ENCODE data around the gene SLC5A1.
A peak's percentile ranks its signal among the peaks of the same experiment; 100 is the strongest.

SLC5A1 gene

GRCh38 chr22:32042924-32043323 lies at the start of gene SLC5A1:
SLC5A1 (plus strand) TSS chr22:32043261; CDS start chr22:32043282, 21 bp downstream.
- peak; percentile 73 for DNase-seq

GRCh38 chr22:31995046-31995445 lies 48.0 kb upstream of the SLC5A1 start:
- no peak for DNase-seq

GRCh38 chr22:31995807-31996206 lies 47.3 kb upstream of the SLC5A1 start:
- DNase-seq, result no peak

- DNase-seq, result no peak
Measured at GRCh38 chr22:31998784-31999385, 44.2 kb upstream of the SLC5A1 start.

DNA sequence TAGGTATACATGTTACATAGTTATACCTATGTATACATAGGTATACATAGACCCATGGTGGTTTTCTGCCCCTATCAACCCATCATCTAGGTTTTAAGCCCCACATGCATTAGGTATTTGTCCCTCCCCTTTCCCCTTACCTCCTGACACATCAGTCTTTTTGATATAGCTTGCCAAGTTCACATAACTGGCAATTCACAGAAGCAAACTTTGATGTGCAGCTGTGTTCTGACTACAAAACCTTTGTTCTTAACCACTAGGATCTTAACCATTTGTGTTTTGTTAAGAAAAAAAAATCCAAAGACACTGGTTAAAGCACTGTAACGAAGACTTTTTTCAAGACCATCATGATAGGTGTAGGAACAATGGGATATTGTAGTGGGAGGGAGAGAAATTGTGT lies 42.9 kb upstream of the SLC5A1 start:
- DNase-seq, result no peak

DNA sequence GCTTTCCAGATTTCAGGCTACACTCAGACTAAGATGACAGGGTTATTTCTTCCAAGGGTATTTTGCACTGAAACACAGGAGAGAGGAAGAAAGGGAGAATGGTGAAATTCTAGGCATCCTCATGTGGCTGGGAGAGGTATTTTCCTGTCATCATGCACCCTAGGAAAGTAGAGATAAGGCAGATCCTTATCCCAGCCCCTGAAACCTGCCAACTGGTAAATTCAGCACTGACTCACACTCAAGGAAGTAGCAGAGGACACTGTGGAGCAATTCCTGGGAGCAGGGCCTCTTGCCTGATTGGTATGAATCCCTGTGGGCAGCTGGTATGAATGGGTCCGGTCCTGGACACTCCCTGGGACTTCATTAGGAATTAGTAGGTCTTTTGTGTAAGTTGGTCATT lies 37.6 kb upstream of the SLC5A1 start:
- no peak for DNase-seq

DNA sequence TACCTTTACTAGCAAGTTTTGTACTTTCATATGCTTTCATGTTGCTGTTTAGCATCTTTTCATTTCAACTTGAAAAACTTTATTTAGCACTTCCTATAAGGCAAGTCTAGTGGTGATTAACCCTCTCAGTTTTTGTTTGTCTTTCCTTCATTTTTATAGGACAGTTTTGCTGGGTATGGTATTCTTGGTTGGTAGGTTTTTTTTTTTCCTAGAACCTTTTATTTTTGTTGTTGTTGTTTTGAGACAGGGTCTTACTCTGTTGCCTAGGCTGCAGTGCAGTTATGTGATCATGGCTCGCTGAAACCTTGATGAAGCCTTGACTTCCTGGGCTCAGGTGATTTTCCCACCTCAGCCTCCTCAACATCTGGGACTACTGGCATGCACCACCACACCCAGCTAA lies 29.9 kb upstream of the SLC5A1 start:
- no peak for DNase-seq

DNA sequence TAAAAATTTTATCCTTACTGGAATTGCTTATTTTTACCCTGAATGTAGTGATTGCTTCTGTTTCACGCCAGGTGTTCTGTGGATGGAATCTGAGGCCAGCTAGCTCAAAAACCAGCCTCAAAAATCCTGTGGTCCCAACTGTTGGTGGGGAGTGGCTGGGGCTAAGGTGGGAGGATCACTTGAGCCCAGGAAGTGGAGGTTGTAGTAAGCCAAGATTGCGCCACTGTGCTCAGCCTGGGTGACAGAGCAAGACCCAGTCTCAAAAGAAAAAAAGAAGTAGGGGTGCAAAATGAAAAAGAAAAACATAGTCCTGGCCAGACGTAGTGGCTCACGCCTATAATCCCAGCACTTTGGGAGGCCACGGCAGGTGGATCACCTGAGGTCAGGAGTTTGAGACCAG lies 27.0 kb upstream of the SLC5A1 start:
- DNase-seq, result no peak

DNA sequence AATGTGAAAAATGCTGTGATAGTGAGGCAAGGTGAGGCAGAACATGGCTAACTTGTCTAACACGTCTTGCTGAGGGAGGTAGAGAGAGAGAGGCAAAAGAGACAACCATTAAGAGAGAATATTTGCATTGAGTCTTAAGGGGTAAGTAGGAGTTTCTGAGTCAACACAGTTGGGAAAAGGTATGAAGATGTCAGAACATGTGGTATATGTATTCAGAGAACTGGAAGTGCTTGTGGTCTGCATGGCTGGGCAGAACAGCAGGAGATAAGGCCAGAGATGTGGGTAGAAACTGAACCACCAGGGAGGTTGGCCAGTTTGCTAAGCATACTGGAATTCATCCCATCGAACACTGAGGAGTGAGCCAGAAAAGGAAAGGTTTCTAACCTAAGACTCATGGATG lies 25.0 kb upstream of the SLC5A1 start:
- DNase-seq, result no peak

- DNase-seq, result no peak
Measured at GRCh38 chr22:32020117-32020516, 22.9 kb upstream of the SLC5A1 start.

DNA sequence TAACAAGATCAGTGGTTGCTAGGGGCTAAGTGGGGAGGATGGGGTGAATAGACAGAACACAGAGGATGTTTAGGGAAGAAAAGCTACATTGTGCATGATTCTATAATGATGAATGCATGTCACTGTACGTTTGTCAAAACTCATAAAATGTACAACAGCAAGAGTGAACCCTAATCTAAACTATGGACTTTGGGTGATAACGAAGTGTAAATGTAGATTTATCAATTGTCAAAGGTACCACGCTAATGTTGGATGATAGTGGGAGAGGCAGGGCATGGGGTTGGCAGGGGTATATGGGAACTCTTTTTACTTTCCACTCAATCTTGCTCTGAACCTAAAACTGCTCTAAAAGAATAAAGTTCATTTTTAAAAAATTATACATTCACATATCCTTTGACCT lies 21.3 kb upstream of the SLC5A1 start:
- DNase-seq, result no peak

GRCh38 chr22:32023251-32023827 lies 19.7 kb upstream of the SLC5A1 start:
- no peak for DNase-seq

DNA sequence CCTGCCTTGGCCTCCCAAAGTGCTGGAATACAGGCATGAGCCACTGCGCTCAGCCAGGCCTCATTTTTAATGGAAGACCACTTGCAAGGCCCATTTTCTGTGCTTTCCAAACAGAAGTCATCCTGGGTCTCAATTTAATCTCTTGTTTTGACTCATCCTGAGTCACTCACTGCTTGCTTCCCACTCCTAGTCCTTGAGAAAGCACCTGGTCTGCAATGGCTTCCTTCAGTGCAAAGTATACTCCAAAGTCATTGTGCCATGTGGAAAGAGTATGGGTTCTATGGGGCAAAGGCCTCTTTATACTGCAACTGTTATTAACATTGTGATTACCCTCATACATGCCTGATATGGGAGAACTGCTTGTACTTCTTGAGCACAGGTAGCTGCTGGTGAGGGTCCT lies 18.3 kb upstream of the SLC5A1 start:
- DNase-seq, result no peak

DNA sequence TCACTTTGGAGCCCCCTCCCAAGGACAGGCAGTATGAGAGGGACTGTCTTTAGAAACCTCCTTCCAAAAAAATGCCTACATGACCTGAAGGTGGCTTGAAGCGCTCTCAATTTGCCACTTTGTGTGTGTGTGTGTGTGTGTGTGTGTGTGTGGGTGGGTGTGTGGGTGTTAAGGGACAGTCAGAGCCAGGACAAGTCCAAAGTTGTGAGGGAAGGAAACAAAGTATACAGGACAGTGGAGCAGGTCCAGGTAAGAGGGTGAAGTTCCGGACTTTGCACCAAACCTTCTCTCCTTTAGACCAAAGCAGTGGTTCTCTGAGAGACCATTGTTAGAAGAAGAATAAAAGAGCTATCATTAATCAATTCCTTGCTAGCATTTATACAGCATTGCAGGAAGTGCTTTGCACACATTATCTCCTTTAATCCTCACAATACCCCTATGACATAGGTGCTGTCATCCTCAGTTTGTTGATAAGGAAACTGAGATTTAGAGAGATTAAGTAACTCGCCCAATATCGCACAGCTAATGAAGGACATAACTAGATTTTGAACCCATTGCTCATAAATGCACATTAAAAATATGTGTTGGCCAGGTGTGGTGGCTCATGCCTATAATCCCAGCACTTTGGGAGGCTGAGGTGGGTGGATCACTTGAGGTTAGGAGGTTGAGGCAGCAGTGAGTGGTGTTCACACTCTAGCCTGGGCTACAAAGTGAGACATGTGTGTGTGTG lies 12.4 kb upstream of the SLC5A1 start:
- DNase-seq, result no peak

DNA sequence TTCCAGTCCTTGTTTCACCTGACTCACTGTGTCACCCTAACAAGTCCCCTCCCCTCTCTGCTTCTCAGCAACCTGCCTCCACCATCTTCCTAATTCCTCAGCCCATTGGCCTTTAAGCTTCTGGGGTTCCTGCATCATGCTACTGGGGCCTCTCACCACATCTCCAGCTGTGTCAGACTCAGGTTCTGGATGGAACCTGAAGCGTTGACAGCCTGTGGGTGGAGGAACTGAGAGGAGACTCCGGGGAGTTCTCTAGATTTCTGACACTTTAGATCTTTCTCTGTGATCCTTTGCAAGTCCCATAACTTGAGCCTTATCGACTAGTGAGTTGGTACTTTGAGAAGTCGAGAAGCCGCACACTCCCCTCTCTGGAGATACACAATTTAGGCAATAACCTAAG lies 11.6 kb upstream of the SLC5A1 start:
- no peak for DNase-seq

GRCh38 chr22:32034275-32034674 lies 8.8 kb upstream of the SLC5A1 start:
- no peak for DNase-seq

DNA sequence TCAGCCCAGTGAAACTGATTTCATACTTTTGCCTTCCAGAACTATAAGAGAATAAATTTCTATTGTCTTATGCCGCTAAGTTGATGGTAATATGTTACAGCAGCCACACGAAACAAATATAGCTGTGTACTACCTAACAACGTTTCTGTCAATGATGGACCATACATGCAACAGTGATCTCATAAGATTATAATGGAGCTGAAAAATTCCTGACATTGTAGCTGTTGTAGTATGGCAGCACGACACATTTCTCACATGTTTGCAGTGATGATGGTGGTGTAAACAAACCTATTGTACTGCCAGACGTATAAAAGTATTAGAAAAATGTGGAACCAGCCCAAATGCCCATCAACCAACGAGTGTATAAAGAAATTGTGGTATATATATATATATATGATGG lies 5.8 kb upstream of the SLC5A1 start:
- no peak for DNase-seq

- no peak for DNase-seq
Measured at GRCh38 chr22:32040324-32040904, 2.6 kb upstream of the SLC5A1 start.

DNA sequence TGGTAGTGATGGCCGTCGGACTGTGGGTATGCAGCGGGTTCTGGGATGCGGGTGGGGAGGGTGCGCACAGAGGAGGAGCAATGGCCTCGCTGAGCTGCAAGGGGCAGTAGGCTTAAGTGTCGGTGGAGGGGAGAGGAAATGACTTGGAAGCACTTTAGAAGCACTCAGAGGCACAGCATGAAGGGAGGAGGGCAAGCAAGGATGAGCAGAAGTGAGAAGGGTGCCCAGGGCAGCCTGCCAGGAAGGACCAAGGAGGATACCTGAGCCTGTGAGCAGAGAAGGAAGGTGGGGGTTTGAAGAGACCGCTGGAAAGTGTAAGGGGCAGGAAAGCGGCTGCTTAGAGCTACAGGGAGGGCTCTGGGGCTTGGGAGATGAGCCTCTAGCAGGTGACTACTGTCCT lies 330 bp downstream of the SLC5A1 start:
- no peak for DNase-seq

DNA sequence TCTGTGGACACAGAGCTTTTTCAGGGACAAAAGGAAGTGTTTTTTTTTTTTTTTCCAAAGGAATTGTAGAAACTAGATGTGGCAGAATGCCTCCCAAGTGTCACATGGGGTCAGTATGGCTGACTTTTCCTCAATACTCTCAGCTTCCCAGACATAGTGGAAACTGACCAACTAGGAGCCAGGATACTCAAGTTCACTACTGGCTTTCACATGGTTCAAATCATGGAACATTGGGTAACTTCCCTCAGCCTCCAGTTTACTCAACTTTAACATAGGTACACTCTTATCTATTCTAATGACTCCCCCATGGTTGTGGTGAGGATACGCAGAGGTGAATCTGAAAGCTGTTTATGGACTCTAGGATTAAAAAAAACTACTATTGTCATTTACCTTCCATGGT lies 1.4 kb downstream of the SLC5A1 start:
- no peak for DNase-seq

DNA sequence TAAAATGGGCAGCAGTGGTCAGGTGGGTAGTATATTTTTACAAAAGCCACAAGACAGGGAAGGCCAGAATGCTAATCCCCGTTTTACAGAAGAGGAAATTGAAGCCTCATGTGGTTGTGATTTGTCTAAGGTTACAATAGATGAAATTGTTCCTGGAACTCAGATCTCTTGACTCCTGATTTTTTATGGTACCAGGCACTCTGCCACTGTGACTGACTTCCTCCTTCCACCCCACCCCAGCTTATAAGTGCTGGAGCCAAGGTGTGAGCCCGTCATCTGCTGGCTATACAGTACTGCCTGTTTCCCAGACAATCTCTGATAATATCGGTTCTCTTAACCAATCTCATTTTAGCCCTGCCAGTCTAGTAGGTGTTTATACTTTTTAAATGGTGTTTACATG lies 1.9 kb downstream of the SLC5A1 start:
- peak; percentile 47 for DNase-seq

GRCh38 chr22:32048069-32048468 lies 5.0 kb downstream of the SLC5A1 start:
- no peak for DNase-seq

DNA sequence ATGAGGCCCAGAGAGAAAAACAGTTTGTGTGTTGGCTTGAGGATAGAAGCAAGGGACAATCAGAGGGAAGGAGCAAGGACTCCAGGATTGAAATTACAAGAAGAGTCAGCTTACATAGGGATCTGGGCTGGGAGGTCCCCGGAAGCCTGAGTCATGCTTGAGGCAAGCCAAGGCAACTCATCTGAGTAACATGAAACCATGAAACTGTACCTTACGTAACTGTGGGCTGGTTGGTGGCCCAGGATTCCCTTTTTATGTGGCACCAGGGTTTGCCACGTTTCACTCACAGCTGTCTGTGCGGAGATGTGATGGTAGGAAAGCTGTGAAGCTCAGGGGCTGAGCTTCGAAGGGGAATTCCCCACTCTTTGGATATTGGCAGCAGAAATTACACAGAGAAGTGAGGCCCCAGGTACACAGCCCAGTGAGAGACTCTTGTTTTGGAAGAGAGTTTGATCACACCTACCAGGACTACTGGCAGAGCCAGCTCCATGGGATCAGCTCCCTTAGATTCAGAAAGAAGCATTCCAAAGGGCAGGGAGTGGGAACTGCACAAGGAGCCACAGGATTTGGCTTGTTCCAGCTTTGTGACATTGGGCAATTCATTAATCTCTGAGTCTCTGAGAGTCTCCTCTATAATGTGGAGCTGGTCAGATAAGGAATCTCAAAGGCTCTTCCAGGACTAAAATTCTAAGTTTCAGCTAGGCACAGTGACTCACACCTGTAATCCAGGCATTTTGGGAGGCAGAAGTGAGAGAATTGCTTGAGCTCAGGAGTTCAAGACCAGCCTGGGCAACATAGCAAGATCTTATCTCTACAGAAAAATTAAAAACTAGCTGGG lies 7.8 kb downstream of the SLC5A1 start:
- no peak for DNase-seq

Data from NCI-H774 (cell line).